A549 (cell line): ENCODE data around the gene LMNB1. TPM values are rescaled to one million over a fixed set of nuclear protein-coding genes. Genes with fewer than 3 reads are reported as not detected.

Experiments
- ATAC-seq, 2 experiments: fragments of 200-7000 bp in 1 of 2; fragments of >200 bp in 1 of 2; cut with Nextera tagmentation in 1 of 2; cut with Tn5 transposase in 1 of 2; 3 replicates each; pipeline versions ENCODE4 v1.8.0 to v1.9.1; 2018 to 2020; ENCODE audit warnings: mild to moderate bottlenecking in 1 of 2, moderate library complexity in 1 of 2
- CTCF ChIA-PET: fragments of 300-600 bp; sonication (Branson Sonifier 250); formaldehyde crosslinking; extraction: SDS; loops from one replicate; lab custom pipeline; 2021; ENCODE audit warnings: antibody characterized with exemption, inconsistent platforms; lab: Yijun Ruan, JAX
- POLR2A ChIA-PET: fragments of 350-600 bp; formaldehyde crosslinking; extraction: SDS; loops from one replicate; lab custom pipeline; 2021; ENCODE audit warnings: antibody characterized with exemption, inconsistent platforms; lab: Yijun Ruan, JAX
- DNase-seq, 2 experiments: peaks; one replicate each; pipeline versions ENCODE4 v3.0.0 to v3.0.0-alpha.2; 2011 to 2016; ENCODE audit warnings: low read depth in 1 of 2, low spot score in 1 of 2
- FAIRE-seq: peaks from 2 replicates; lab custom pipeline; 2011; peaks lifted over from hg19 to GRCh38; lab: Jason Lieb, UNC
- H3K27ac ChIP-seq, 2 experiments: fragments of >200 bp; sonication (Bioruptor Twin); formaldehyde crosslinking; 3 replicates each; pipeline ENCODE4 v1.5.1; 2016 to 2017
- H3K4me1 ChIP-seq: fragments of >200 bp; sonication (Bioruptor Twin); formaldehyde crosslinking; 3 replicates; pipeline ENCODE4 v1.6.1; 2016
- H3K4me2 ChIP-seq: fragments of >200 bp; sonication (Bioruptor Twin); formaldehyde crosslinking; 3 replicates; pipeline ENCODE4 v1.6.1; 2016
- H3K4me3 ChIP-seq: fragments of >200 bp; sonication (Bioruptor Twin); formaldehyde crosslinking; 3 replicates; pipeline ENCODE4 v1.5.1; 2016
- H3K9me3 ChIP-seq: fragments of >200 bp; sonication (Bioruptor Twin); formaldehyde crosslinking; 3 replicates; pipeline ENCODE4 v1.6.1; 2016
- BCL3 ChIP-seq: fragments of >200 bp; sonication (Bioruptor Twin); formaldehyde crosslinking; IDR thresholded peaks from 3 replicates; pipeline ENCODE4 v1.6.1; 2016
- BHLHE40 ChIP-seq: IDR thresholded peaks from 2 replicates; pipeline ENCODE4 v1.6.1; 2012; ENCODE audit warnings: low read depth, low read length, inconsistent platforms
- CBX8 ChIP-seq: fragments of 200-600 bp; sonication (generic); IDR thresholded peaks from 2 replicates; pipeline ENCODE4 v1.6.1; 2016
- E2F6 ChIP-seq: IDR thresholded peaks from 2 replicates; pipeline ENCODE4 v1.6.1; 2012; ENCODE audit warnings: low read depth, borderline replicate concordance
- EHMT2 ChIP-seq: fragments of 200-600 bp; sonication (generic); IDR thresholded peaks from 2 replicates; pipeline ENCODE4 v1.6.1; 2016; ENCODE audit warnings: antibody characterized with exemption, low read depth, mild to moderate bottlenecking, moderate library complexity
- ESRRA ChIP-seq: fragments of 150-350 bp; IDR thresholded peaks from 2 replicates; pipeline ENCODE4 v1.6.1; 2014; ENCODE audit warnings: mild to moderate bottlenecking, low read length, borderline replicate concordance
- GATA3 ChIP-seq: IDR thresholded peaks from 2 replicates; pipeline ENCODE4 v1.6.1; 2012; ENCODE audit warnings: borderline replicate concordance
- HEYL ChIP-seq: fragments of 250-450 bp; sonication (Bioruptor Pico); IDR thresholded peaks from 2 replicates; pipeline ENCODE4 v1.8.0; 2021; ENCODE audit warnings: mild to moderate bottlenecking, moderate library complexity
- HOXA7 ChIP-seq: fragments of 250-450 bp; sonication (Bioruptor Pico); IDR thresholded peaks from 2 replicates; pipeline ENCODE4 v1.5.0; 2020; ENCODE audit warnings: mild to moderate bottlenecking, moderate library complexity
- HOXB13 ChIP-seq: fragments of 250-450 bp; sonication (Bioruptor Pico); IDR thresholded peaks from 2 replicates; pipeline ENCODE4 v1.5.0; 2020; ENCODE audit warnings: low read depth, mild to moderate bottlenecking, moderate library complexity
- KDM5A ChIP-seq: fragments of 200-600 bp; sonication (generic); IDR thresholded peaks from 2 replicates; pipeline ENCODE4 v1.6.1; 2016; ENCODE audit warnings: antibody characterized with exemption, mild to moderate bottlenecking
- MAFK ChIP-seq: fragments of 450-650 bp; IDR thresholded peaks from 2 replicates; pipeline ENCODE4 v1.6.1; 2014; ENCODE audit not compliant: partially characterized antibody
- MAZ ChIP-seq: fragments of 150-350 bp; IDR thresholded peaks from 2 replicates; pipeline ENCODE4 v1.6.1; 2014; ENCODE audit warnings: antibody characterized with exemption, low read depth, low read length, borderline replicate concordance
- MYC ChIP-seq: IDR thresholded peaks from 2 replicates; pipeline ENCODE4 v1.6.1; 2012; ENCODE audit warnings: mild to moderate bottlenecking, inconsistent platforms, low read length, improper control_type of control experiment, borderline replicate concordance
- NPAS2 ChIP-seq: fragments of 250-450 bp; sonication (Bioruptor Pico); IDR thresholded peaks from 2 replicates; pipeline ENCODE4 v1.8.0; 2022; ENCODE audit warnings: mild to moderate bottlenecking, moderate library complexity, borderline replicate concordance
- RAD21 ChIP-seq, 2 experiments: fragments of >200 bp in 1 of 2; sonication (Bioruptor Twin) in 1 of 2; formaldehyde crosslinking in 1 of 2; IDR thresholded peaks in 1 of 2; conservative IDR thresholded peaks in 1 of 2; 2 replicates in 1 of 2; 3 replicates in 1 of 2; pipeline ENCODE4 v1.6.1; 2012 to 2018; ENCODE audit warnings: inconsistent platforms in 1 of 2
- RARB ChIP-seq: fragments of 250-450 bp; sonication (Bioruptor Pico); IDR thresholded peaks from 2 replicates; pipeline ENCODE4 v1.8.0; 2021; ENCODE audit warnings: mild to moderate bottlenecking, moderate library complexity
- RNF2 ChIP-seq: fragments of 200-600 bp; sonication (generic); IDR thresholded peaks from 2 replicates; pipeline ENCODE4 v1.6.1; 2016; ENCODE audit warnings: low read depth, mild to moderate bottlenecking, antibody characterized with exemption, moderate library complexity, borderline replicate concordance
- SMC3 ChIP-seq: fragments of >200 bp; sonication (Bioruptor Twin); formaldehyde crosslinking; IDR thresholded peaks from 3 replicates; pipeline ENCODE4 v1.6.1; 2018; ENCODE audit warnings: inconsistent platforms
- TFCP2L1 ChIP-seq: fragments of 250-450 bp; sonication (Bioruptor Pico); IDR thresholded peaks from 2 replicates; pipeline ENCODE4 v1.5.0; 2021; ENCODE audit warnings: mild to moderate bottlenecking
- WGBS: methylation state at CpG from one replicate; pipeline ENCODE4 v1.1.6; 2017; ENCODE audit errors: missing lambda C conversion rate; 5-methylcytosine and 5-hydroxymethylcytosine counted together
- polyA plus RNA-seq, 4 experiments: library from polyadenylated mRNA; depleted of rRNA in 3 of 4; stranded (reverse); fragments of >200 nt; fragmentation: RNase III in 1 of 4; extraction: RNeasy Plus Mini Kit Qiagen cat#74134 plus additional on column Dnase treatment in 1 of 4; gene quantifications; 2 replicates in 3 of 4; 3 replicates in 1 of 4; pipeline ENCODE4 v1.2.3, GENCODE V29; 2011 to 2017
- TF ChIP-seq, protein P1 (sequence below): fragments of 250-450 bp; sonication (Bioruptor Pico); IDR thresholded peaks from 2 replicates; pipeline ENCODE4 v1.5.0; 2020; ENCODE audit warnings: low read depth, mild to moderate bottlenecking, moderate library complexity
- TF ChIP-seq, protein P2 (sequence below): fragments of >200 bp; sonication (Bioruptor Twin); formaldehyde crosslinking; IDR thresholded peaks from 3 replicates; pipeline ENCODE4 v1.5.1; 2016

Gene LMNB1
- polyA plus RNA-seq, 2 of the 4 experiments (the other 2 are of a cell fraction): 45.9 to 55.6 TPM

- CTCF ChIA-PET: interaction anchor here (0.6 to 1.1 kb wide), 3 partner anchors 17 to 52 kb away, joined by 3 to 4 read pairs (median 3); no protein-coding TSS in a partner anchor
- FAIRE-seq: no peak
- no peaks in the 10 kb centered on the region for H3K4me1 ChIP-seq
- WGBS: 54% methylated on average over 3 of the region's 3 CpGs
- DNase-seq: no peak
- no peak overlapping the region for H3K4me3 ChIP-seq
- no peak overlapping the region for H3K27ac ChIP-seq
- H3K9me3 ChIP-seq: no peaks in the 10 kb centered on the region
- POLR2A ChIA-PET: no interaction called here
- H3K4me2 ChIP-seq: no peak overlapping the region
- peak in 1 of 2 experiments; percentile 51; a peak in 2 of 6 replicates for ATAC-seq
- TF ChIP-seq MAFK (no peak), EHMT2 (no peak)
Measured at GRCh38 chr5:126736141-126736540, 40.8 kb upstream of the LMNB1 start.

DNA sequence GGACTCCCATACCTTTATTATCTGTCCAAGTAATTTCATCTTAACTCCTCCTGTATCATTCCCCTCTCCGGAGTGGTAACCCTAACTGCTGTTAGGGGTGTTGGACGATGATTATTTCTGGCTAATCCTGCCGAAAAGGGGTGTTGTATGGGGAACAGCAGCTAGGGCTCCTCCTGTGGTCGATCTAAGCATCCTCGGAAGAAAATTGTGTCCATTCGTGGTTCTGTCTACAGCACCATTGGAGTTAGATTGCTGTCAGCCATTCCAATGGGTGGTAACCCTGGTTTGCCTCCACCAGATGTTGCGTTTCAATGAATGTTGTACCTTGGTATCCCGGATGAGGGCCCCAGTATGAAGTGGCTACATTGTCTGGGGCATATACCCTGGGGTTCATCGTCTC is 35.6 kb upstream of the LMNB1 start:
- CTCF ChIA-PET: no interaction called here

DNA sequence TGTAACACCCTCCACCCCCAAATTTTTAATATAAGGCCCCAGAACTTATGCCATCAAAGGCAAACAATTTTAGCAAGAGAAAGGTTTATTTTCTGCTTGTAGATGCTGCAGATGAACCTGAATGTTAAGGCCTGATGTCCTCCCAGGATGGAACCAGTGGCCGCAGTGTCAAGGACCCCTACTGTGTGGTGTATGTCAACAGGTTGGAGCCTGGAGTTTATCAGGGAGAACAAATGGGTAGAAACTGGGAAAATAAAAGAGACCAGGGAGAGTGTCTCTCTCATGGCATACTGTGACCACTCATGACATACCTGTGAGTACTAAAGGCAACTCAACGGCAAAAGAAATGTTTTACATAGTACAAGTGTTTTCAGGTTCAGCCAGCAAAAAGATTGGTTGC is 34.5 kb upstream of the LMNB1 start:
- FAIRE-seq (no peak), DNase-seq (no peak), ATAC-seq (no peak)
- Histone ChIP-seq H3K4me1 (peaks cover 11% of the 10 kb centered on the region; the same call in 1 of the 3 replicates), H3K27ac (no peak overlapping the region), H3K4me2 (no peak overlapping the region), H3K9me3 (no peaks in the 10 kb centered on the region), H3K4me3 (no peak overlapping the region)
- ChIA-PET POLR2A (no interaction called here), CTCF (no interaction called here)
- no peak for TF ChIP-seq CBX8
- TF ChIP-seq NPAS2 (CRISPR knock-in tag): no peak
- no peak for TF ChIP-seq E2F6
- no peak for TF ChIP-seq MAFK
- no peak for TF ChIP-seq RARB (CRISPR knock-in tag)
- no peak for TF ChIP-seq BHLHE40
- TF ChIP-seq, protein P1, sequence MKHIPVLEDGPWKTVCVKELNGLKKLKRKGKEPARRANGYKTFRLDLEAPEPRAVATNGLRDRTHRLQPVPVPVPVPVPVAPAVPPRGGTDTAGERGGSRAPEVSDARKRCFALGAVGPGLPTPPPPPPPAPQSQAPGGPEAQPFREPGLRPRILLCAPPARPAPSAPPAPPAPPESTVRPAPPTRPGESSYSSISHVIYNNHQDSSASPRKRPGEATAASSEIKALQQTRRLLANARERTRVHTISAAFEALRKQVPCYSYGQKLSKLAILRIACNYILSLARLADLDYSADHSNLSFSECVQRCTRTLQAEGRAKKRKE: no peak
- TF ChIP-seq RNF2: no peak
- TF ChIP-seq HOXA7: no peak
- no peak for TF ChIP-seq SMC3
- no peak for TF ChIP-seq ESRRA
- TF ChIP-seq BCL3: no peak
- no peak for TF ChIP-seq GATA3
- TF ChIP-seq MAZ: no peak
- TF ChIP-seq, protein P2, sequence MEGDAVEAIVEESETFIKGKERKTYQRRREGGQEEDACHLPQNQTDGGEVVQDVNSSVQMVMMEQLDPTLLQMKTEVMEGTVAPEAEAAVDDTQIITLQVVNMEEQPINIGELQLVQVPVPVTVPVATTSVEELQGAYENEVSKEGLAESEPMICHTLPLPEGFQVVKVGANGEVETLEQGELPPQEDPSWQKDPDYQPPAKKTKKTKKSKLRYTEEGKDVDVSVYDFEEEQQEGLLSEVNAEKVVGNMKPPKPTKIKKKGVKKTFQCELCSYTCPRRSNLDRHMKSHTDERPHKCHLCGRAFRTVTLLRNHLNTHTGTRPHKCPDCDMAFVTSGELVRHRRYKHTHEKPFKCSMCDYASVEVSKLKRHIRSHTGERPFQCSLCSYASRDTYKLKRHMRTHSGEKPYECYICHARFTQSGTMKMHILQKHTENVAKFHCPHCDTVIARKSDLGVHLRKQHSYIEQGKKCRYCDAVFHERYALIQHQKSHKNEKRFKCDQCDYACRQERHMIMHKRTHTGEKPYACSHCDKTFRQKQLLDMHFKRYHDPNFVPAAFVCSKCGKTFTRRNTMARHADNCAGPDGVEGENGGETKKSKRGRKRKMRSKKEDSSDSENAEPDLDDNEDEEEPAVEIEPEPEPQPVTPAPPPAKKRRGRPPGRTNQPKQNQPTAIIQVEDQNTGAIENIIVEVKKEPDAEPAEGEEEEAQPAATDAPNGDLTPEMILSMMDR: no peak
- no peak for TF ChIP-seq HEYL (CRISPR knock-in tag)
- TF ChIP-seq MYC: no peak
- TF ChIP-seq KDM5A: no peak
- TF ChIP-seq RAD21 (conservative IDR thresholded peaks at IDR 0.05 in 1 of 2, IDR thresholded peaks at IDR 0.05 in 1 of 2): no peak
- WGBS: 74% methylated on average over 2 of the region's 2 CpGs

More for the DNA sequence above, 35.6 kb upstream of the LMNB1 start:
- Histone ChIP-seq H3K4me1 (peaks cover 9% of the 10 kb centered on the region; the same call in 1 of the 3 replicates), H3K9me3 (no peaks in the 10 kb centered on the region), H3K27ac (no peak overlapping the region), H3K4me2 (no peak overlapping the region), H3K4me3 (no peak overlapping the region)
- ATAC-seq (peak; percentile 53 to 62; a peak in 3 of 6 replicates), DNase-seq (peak in 1 of 2 experiments; percentile 8), FAIRE-seq (no peak)
- 58% methylated on average over 9 of the region's 9 CpGs for WGBS
- TF ChIP-seq TFCP2L1 (no peak), HOXB13 (CRISPR knock-in tag) (no peak), RNF2 (no peak)
- POLR2A ChIA-PET: no interaction called here
